ENCODE data around the gene SLC35F3.
"Not testable (repeated sequence)": the region's sequence is repeated elsewhere in the genome, so short reads cannot be mapped to it uniquely, and the experiment has no call there.

The SLC35F3 gene

GRCh38 chr1:234208351-234208750 is 303.9 kb downstream of the SLC35F3 start:
- DNase-seq, result no peak

- DNase-seq, result no peak
Measured at GRCh38 chr1:234208791-234209190, 304.3 kb downstream of the SLC35F3 start.

GRCh38 chr1:234210429-234210828 is 306.0 kb downstream of the SLC35F3 start:
- DNase-seq, result not testable (repeated sequence)

- not testable (repeated sequence) for DNase-seq
Measured at GRCh38 chr1:234211855-234212254, 307.4 kb downstream of the SLC35F3 start.

GRCh38 chr1:234212764-234213657 is 308.5 kb downstream of the SLC35F3 start:
- DNase-seq, result peak; percentile 59

GRCh38 chr1:234213658-234214128 is 309.2 kb downstream of the SLC35F3 start:
- no peak for DNase-seq

GRCh38 chr1:234214129-234214910 is 309.8 kb downstream of the SLC35F3 start:
- no peak for DNase-seq

GRCh38 chr1:234214911-234215892 is 310.7 kb downstream of the SLC35F3 start:
- DNase-seq, result peak; percentile 40

- no peak for DNase-seq
Measured at GRCh38 chr1:234216116-234216703, 311.7 kb downstream of the SLC35F3 start.

- DNase-seq, result no peak
Measured at GRCh38 chr1:234217316-234217840, 312.9 kb downstream of the SLC35F3 start.

GRCh38 chr1:234218078-234218477 is 313.6 kb downstream of the SLC35F3 start:
- no peak for DNase-seq

GRCh38 chr1:234219711-234220110 is 315.2 kb downstream of the SLC35F3 start:
- no peak for DNase-seq

GRCh38 chr1:234221601-234222000 is 317.1 kb downstream of the SLC35F3 start:
- DNase-seq, result no peak

GRCh38 chr1:234222561-234223280 is 318.2 kb downstream of the SLC35F3 start:
- DNase-seq, result no peak

GRCh38 chr1:234226113-234226818 is 321.8 kb downstream of the SLC35F3 start:
- no peak for DNase-seq

- DNase-seq, result no peak
Measured at GRCh38 chr1:234226819-234227165, 322.3 kb downstream of the SLC35F3 start.

GRCh38 chr1:234229581-234230387 is 325.3 kb downstream of the SLC35F3 start:
- no peak for DNase-seq

GRCh38 chr1:234230414-234230862 is 326.0 kb downstream of the SLC35F3 start:
- DNase-seq, result peak; percentile 62

- no peak for DNase-seq
Measured at GRCh38 chr1:234231061-234231892, 326.8 kb downstream of the SLC35F3 start.

Data from NCI-H2029 (cell line).